ENCODE results near the gene ACP7. TPM values are rescaled to one million over a fixed set of nuclear protein-coding genes. Genes with fewer than 3 reads are reported as not detected.

ACP7 gene
- total RNA-seq, 1 experiment from 2014 or later, result 5.4 TPM

DNA sequence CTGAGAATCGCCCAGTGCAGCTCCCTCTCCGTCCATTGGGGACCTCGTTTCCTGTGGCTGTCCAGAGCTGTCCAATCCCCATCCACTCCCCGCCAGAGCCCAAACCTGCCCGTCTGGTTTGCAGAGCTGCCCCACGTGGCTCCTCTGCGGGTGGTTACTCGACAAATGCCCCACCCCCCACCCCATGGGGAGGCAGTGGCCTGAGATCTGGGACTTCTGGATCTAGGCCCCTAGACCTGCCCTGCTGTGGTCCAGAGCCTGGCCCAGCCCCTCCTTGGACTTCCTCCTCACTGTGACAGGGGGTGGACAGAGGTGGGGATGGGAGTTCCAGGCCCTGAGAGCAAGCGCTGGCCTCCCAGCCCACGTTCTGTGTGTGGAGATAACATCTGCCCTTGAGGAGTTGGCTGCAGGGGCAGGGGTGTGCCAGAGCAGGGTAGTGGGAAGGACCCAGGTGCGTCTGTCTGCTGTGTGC is 70.5 kb downstream of the ACP7 start:
- no peaks in the 10 kb centered on the region for H3K9me3 ChIP-seq (ENCODE audit: insufficient read depth, low read depth)
- H3K4me3 ChIP-seq, result peak overlapping the region; percentile 42; the same call in 1 of the 2 replicates
- peak; percentile 90 to 92 for DNase-seq
- H3K4me2 ChIP-seq, result peak overlapping the region; percentile 74
- peaks cover 39% of the 10 kb centered on the region for H3K4me1 ChIP-seq (replicated peaks; ENCODE audit: insufficient read depth)
- peak overlapping the region; percentile 61; the same call in 1 of the 2 replicates for H2AFZ ChIP-seq
- H3K36me3 ChIP-seq (ENCODE audit: low read depth), result no peaks in the 10 kb centered on the region
- H3K9me2 ChIP-seq (ENCODE audit: insufficient read depth), result no peaks in the 10 kb centered on the region
- H3K27ac ChIP-seq, result peak overlapping the region; percentile 61
- H3K27me3 ChIP-seq (ENCODE audit: insufficient read depth, low read depth), result no peaks in the 10 kb centered on the region
- H3K79me2 ChIP-seq (ENCODE audit: low read depth), result peaks cover 84% of the 10 kb centered on the region
- intact Hi-C loops (cut with micrococcal nuclease; ENCODE audit: unreplicated experiment), result loop anchor here (1.0 kb wide), 2 partner anchors 13 to 29 kb away; partner anchors contain the start of gene PAK4
- no TSS peak for BruUV-seq (replicated peaks)
- ChIA-PET POLR2A (ENCODE audit: unreplicated experiment) (interaction anchor here (0.6 to 0.7 kb wide), 4 partner anchors 15 to 722 kb away, joined by 4 to 10 read pairs (median 4); no protein-coding TSS in a partner anchor), CTCF (interaction anchor here (0.6 to 1.1 kb wide), 2 partner anchors 12 to 1185 kb away, joined by 3 to 5 read pairs; no protein-coding TSS in a partner anchor)
- TF ChIP-seq EZH2 (IDR thresholded peaks at IDR 0.05; ENCODE audit: low read depth) (no peak), CTCF (conservative IDR thresholded peaks at IDR 0.05) (no peak)
- H3F3A ChIP-seq (ENCODE audit: insufficient read depth, low read depth), result peaks cover 32% of the 10 kb centered on the region; the same call in 1 of the 2 replicates
- H4K20me1 ChIP-seq (ENCODE audit: insufficient read depth), result peaks cover 54% of the 10 kb centered on the region

GRCh38 chr19:39155114-39155700 is 71.0 kb downstream of the ACP7 start:
- intact Hi-C loops (cut with micrococcal nuclease; ENCODE audit: unreplicated experiment), result no loop called here
- Histone ChIP-seq H3K4me1 (replicated peaks; ENCODE audit: insufficient read depth) (peaks cover 43% of the 10 kb centered on the region), H4K20me1 (ENCODE audit: insufficient read depth) (peaks cover 54% of the 10 kb centered on the region), H3K4me3 (peak overlapping the region; percentile 42; the same call in 1 of the 2 replicates), H3F3A (ENCODE audit: insufficient read depth, low read depth) (peaks cover 32% of the 10 kb centered on the region; the same call in 1 of the 2 replicates), H2AFZ (no peak overlapping the region), H3K27me3 (ENCODE audit: insufficient read depth, low read depth) (no peaks in the 10 kb centered on the region), H3K79me2 (ENCODE audit: low read depth) (peaks cover 86% of the 10 kb centered on the region), H3K9me3 (ENCODE audit: insufficient read depth, low read depth) (no peaks in the 10 kb centered on the region), H3K36me3 (ENCODE audit: low read depth) (no peaks in the 10 kb centered on the region), H3K27ac (peak overlapping the region; percentile 61), H3K4me2 (peak overlapping the region; percentile 74), H3K9me2 (ENCODE audit: insufficient read depth) (no peaks in the 10 kb centered on the region)
- no peak for DNase-seq
- TF ChIP-seq EZH2 (IDR thresholded peaks at IDR 0.05; ENCODE audit: low read depth), result no peak
- no peak for TF ChIP-seq CTCF (conservative IDR thresholded peaks at IDR 0.05)
- BruUV-seq (replicated peaks), result no TSS peak
- ChIA-PET CTCF (interaction anchor here (1.1 kb wide), 1 partner anchor 11 kb away, joined by 5 read pairs; no protein-coding TSS in a partner anchor), POLR2A (ENCODE audit: unreplicated experiment) (interaction anchor here (0.6 kb wide), 1 partner anchor 15 kb away, joined by 4 read pairs; no protein-coding TSS in a partner anchor)

DNA sequence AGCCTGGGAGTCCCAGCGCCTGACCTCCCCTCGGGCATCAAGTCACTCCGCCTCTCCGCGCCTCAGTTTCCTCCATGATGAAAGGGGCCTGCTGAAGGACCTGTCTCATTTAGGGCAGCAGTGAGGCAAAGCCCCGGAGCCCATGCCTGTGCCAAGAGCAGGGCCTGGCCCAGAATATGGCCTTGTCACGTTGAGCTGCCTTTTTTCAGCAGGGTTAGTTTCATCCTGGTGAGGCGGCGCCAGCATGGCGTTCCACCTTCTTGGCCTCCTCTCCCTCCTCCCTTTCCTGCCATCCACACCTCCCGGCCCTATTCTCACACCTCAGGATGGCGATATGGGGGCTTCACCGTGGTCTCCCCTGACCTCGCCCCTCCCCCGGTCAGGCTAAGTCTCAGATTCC is 71.6 kb downstream of the ACP7 start:
- H3F3A ChIP-seq (ENCODE audit: insufficient read depth, low read depth), result peaks cover 35% of the 10 kb centered on the region; the same call in 1 of the 2 replicates
- H3K4me3 ChIP-seq, result no peak overlapping the region
- no peak for DNase-seq
- H3K27me3 ChIP-seq (ENCODE audit: insufficient read depth, low read depth), result no peaks in the 10 kb centered on the region
- ChIA-PET POLR2A (ENCODE audit: unreplicated experiment) (no interaction called here), CTCF (no interaction called here)
- H3K4me2 ChIP-seq, result peak overlapping the region; percentile 74
- H4K20me1 ChIP-seq (ENCODE audit: insufficient read depth), result peaks cover 57% of the 10 kb centered on the region
- no peaks in the 10 kb centered on the region for H3K9me3 ChIP-seq (ENCODE audit: insufficient read depth, low read depth)
- no peak overlapping the region for H2AFZ ChIP-seq
- H3K9me2 ChIP-seq (ENCODE audit: insufficient read depth), result no peaks in the 10 kb centered on the region
- H3K27ac ChIP-seq, result no peak overlapping the region
- no peak for TF ChIP-seq CTCF (conservative IDR thresholded peaks at IDR 0.05)
- no peak for TF ChIP-seq EZH2 (IDR thresholded peaks at IDR 0.05; ENCODE audit: low read depth)
- intact Hi-C loops (cut with micrococcal nuclease; ENCODE audit: unreplicated experiment), result no loop called here
- peaks cover 43% of the 10 kb centered on the region for H3K4me1 ChIP-seq (replicated peaks; ENCODE audit: insufficient read depth)
- peaks cover 86% of the 10 kb centered on the region for H3K79me2 ChIP-seq (ENCODE audit: low read depth)
- BruUV-seq (replicated peaks), result no TSS peak
- no peaks in the 10 kb centered on the region for H3K36me3 ChIP-seq (ENCODE audit: low read depth)

All from PC-9 (cell line).